C4-2B (cell line): ENCODE data around the gene SMC6.

Experiments used
- CTCF ChIP-seq: fragments of 450-650 bp; conservative IDR thresholded peaks from 2 replicates; pipeline ENCODE4 v1.5.1; 2017; ENCODE audit warnings: mild to moderate bottlenecking
- ZFX ChIP-seq: fragments of 450-650 bp; IDR thresholded peaks from 2 replicates; pipeline ENCODE4 v1.6.1; 2017

GRCh38 chr2:17617955-17618354 is 135.7 kb downstream of the SMC6 start:
- no peak for TF ChIP-seq CTCF
- TF ChIP-seq ZFX = no peak
